ELR (cell line): ENCODE measurements around the gene STRA8.
A peak's percentile ranks its signal among the peaks of the same experiment; 100 is the strongest.

Source experiments
- DNase-seq: peaks from one replicate; pipeline ENCODE4 v3.0.0-alpha.2; 2015; ENCODE audit warnings: low read depth

Gene STRA8

GRCh38 chr7:135270577-135271254, 37.1 kb downstream of the STRA8 start:
- no peak for DNase-seq

- no peak for DNase-seq
Observed at GRCh38 chr7:135271255-135271615, 37.6 kb downstream of the STRA8 start.

GRCh38 chr7:135272303-135272702, 38.7 kb downstream of the STRA8 start:
- no peak for DNase-seq

GRCh38 chr7:135273581-135273980, 39.9 kb downstream of the STRA8 start:
- DNase-seq = no peak

GRCh38 chr7:135274495-135275268, 41.0 kb downstream of the STRA8 start:
- DNase-seq = peak; percentile 77

GRCh38 chr7:135275971-135276580, 42.4 kb downstream of the STRA8 start:
- DNase-seq = no peak

GRCh38 chr7:135277161-135277560, 43.5 kb downstream of the STRA8 start:
- DNase-seq = no peak

- peak; percentile 87 for DNase-seq
Observed at GRCh38 chr7:135281363-135281949, 47.8 kb downstream of the STRA8 start.

- DNase-seq = peak; percentile 25
Observed at GRCh38 chr7:135282561-135283254, 49.1 kb downstream of the STRA8 start.

- DNase-seq = no peak
Observed at GRCh38 chr7:135283959-135284638, 50.5 kb downstream of the STRA8 start.

GRCh38 chr7:135285547-135286233, 52.1 kb downstream of the STRA8 start:
- DNase-seq = no peak

- no peak for DNase-seq
Observed at GRCh38 chr7:135286876-135287275, 53.2 kb downstream of the STRA8 start.

GRCh38 chr7:135290594-135290993, 57.0 kb downstream of the STRA8 start:
- no peak for DNase-seq

- DNase-seq = peak; percentile 94
Observed at GRCh38 chr7:135291809-135292253, 58.2 kb downstream of the STRA8 start.

- DNase-seq = no peak
Observed at GRCh38 chr7:135299235-135299634, 65.6 kb downstream of the STRA8 start.

GRCh38 chr7:135300913-135301765, 67.5 kb downstream of the STRA8 start:
- peak; percentile 22 for DNase-seq
